ENCODE results near the gene SLC6A9.

The SLC6A9 gene

DNA sequence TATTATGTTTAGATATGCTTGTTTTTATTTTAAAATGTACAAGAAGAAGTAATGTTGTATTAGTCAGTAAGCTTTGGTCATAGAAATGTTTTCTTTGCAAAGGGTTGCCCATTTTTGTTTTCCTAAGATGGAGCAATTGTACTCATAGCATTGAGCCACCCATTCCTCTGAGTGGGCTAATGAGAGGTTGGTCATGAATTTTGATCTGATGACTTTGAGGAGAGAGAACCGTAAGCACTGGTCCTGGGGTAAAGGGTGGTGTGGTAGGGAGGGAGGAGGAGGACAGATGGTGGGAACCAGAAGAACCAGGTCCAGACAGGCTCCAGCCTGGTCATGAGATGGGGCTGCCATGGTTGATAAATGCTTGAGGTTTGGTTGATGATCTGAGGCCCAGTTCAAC is 15.9 kb upstream of the SLC6A9 start:
- DNase-seq: no peak

DNA sequence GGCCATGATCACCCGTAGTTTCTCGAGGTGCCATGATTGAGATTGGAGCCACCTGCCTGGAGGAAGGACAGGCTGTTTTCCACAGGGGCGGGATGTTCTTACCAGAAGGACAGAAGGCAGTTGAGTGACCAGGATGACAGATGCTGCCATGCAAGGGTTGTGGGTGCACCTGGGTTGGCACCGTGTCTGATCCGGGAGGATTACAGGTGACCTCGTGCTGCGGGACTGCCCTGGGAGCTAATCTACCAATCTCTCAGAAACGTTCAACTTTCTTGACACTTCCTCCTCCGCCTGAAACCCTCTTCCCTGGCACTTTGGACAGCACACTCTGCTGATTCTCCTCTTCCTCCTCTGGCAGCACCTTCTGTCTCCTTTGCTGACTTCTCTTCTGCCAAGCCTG is 13.8 kb upstream of the SLC6A9 start:
- DNase-seq: no peak

DNA sequence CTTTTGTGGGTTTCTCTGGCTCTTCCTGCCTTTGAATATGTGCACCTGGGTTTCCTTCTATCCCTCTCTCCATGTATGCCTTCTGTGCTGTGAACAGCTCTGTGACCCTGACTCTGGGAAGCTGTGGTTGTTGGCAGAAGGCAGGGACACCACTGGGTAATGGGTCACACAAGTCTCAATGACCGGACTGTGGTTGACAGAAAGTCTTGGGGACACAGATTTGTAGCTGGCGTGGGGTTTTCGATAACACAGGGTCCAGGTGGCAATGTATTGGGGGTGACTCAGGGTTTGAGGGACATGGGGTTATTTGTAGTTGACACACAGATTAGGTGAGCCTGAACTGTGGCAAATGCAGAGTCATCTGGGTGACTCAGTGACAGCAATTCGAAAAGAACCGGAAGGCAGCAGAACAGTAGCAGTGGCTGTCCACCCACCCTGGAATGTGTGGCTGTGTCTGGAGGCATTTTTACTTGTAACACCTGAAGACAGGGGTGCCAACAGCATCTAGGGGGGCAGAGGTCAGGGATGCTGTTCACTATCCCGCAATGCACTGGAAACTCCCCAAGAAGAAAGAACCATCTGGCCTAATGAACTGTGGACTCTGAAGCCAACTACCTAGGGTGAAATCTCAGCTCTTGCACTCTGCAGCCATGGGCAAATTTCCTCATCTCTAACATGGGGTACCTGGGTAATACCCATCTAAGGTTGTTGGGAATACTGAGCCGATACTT is 13.0 kb upstream of the SLC6A9 start:
- DNase-seq: no peak

DNA sequence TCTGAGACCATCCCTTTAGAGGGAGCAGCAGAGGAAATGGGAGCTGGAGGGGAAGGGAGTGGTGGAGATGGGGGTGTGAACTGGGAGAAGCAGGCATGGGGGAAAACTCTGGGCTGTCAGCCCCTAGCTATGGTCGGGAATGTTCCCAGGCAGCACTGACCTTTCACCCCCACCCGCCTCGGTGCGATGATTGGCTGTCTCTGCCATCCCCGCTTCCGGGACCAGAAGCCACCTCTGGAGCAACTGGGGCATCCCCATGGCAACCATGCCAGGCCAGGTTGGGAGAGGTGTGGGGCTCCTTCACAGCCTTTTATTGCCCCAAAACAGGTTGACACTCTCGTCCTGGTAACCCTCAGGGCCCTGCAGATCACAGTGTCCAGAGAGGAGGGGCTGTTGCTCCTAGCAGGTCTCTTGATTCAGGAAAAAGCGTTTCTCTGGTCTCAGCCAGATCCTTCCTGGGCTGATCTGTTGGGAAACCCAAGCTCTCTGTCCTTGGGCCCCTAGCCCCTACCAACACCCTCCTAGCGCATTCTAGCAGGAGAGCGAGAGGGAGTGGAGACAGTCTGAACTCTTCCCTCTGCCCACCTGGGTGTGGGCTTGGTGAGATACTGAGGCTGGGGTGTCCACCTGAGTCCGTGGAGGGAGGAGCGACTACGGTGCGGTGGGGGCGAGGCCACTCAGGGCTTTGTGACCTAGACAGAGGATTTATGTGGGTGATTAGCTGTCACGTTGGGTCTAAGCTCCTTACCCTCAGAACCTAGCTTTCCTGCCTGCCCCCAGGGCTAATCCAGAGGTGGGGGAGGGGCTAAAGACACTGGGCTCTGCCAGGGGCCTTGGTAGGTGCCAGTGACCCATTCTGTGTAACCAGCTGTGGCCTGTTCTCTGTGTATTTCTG is 12.2 kb upstream of the SLC6A9 start:
- no peak for DNase-seq

DNA sequence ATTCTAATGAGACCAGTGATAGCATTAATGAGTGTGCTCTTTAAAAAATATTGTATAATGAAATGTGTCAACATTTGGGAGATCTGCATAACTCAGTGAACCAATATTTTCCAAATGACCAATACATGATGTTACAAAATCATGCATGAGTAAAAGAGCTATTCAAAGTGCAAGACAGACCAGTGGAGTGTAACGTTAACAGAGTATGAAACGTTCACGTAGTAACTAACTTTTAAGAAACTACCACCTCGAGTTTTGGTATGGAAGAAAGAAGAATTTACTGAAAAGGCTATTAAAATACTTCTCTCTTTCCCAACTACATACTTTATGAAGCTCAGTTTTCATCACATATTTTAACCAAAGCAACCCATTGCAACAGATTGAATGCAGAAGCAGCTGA is 9.6 kb upstream of the SLC6A9 start:
- no peak for DNase-seq

DNA sequence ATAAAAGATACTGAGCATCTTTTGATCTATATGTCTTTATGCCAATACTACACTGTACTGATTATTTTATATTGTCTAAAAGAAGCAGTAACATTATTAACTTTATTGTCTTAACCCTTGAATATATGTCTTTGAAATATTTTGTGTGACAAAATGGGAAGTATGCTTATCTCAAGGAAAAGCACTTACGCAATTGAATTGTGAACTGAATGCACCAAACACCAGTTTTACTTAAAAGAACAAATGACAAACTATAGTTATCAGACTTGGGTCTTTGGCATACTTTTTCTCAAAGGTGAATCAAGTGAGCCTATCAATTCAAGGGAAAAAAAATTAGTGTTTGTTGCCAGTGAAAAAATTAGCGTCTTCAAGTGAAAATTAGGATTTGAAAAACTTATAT is 9.2 kb upstream of the SLC6A9 start:
- no peak for DNase-seq

DNA sequence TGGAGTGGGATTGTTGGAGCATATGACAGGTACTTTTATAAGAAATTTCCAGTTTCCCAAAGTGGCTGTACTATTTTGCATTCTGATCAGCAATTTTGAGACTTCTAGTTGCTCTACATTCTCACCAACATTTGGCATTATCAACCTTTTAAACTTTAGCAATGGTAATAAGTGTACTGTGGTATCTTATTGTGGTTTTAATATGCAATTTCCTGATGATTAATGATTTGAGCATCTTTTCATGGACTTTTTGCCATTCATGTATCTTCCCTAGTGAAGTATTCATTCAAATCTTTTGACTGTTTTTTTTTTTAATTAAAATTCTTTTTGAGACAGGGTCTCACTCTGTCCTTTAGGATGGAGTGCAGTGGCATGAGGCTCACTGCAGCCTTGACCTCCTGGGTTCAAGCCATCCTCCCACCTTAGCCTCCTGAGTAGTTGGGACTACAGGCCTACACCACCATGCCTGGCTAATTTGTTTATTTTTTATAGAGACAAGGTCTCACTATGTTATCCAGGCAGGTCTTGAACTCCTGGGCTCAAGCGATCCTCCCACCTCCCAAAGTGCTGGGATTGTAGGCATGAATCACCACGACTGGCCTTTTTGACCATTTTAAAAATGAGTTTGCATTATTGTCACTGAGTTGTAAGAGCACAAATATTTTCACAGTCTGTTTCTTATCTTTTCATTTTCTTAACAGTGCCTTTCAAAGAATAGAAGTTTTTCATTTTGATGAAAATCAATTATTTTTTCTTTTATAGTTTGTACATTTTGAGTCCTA is 7.8 kb upstream of the SLC6A9 start:
- no peak for DNase-seq

DNA sequence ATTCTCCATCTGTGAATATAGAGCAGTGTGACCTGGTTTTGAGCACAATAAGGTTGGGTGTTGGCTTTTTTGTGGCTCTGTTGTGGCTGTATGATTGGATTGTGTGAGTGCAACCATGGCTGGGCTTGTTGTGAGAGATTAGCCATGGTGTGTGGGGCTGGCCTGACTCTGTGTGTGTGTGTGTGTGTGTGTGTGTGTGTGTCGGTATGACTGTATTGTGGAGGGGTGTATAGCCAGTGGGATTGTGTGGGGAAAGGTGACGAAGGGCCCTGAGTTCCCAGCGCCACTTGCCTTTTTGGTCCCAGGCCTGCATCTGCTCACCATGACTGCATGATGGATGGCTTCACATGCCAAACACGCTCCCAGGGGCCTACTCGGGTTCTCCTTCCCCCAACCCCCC is 5.9 kb upstream of the SLC6A9 start:
- no peak for DNase-seq

DNA sequence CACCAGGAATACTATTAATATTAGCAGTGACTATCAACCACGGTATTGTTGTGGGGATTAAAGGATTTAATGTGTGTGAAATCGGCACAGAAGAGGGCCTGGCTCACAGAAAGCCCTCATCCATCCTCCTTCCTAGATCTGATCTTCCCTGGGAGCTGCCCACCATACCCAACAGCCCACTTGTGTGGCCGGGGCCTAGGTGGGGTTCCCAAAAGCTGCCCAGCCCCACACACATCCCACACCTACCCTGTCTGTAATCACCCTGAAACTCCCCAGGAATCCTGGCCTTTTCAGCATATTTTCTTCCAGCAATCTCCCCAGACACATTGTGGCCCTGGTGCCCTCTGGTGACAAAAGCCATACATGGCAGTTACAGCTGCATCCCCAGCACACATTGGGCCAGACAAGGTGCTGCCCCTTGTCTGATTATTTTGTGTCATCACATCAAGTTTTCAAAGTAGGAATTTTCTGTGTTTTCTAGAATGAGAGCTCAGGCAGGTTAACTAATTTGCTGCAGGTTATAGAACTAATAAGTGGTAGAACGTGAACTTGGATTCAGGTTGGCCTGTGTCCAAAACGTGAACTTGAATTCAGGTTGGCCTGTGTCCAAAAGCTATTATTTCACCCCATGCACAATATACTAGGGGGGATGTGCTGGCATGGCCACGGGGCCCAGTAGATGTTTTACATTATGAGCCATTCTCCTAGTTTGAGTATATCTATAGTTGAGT is 5.3 kb upstream of the SLC6A9 start:
- DNase-seq: peak; percentile 30

DNA sequence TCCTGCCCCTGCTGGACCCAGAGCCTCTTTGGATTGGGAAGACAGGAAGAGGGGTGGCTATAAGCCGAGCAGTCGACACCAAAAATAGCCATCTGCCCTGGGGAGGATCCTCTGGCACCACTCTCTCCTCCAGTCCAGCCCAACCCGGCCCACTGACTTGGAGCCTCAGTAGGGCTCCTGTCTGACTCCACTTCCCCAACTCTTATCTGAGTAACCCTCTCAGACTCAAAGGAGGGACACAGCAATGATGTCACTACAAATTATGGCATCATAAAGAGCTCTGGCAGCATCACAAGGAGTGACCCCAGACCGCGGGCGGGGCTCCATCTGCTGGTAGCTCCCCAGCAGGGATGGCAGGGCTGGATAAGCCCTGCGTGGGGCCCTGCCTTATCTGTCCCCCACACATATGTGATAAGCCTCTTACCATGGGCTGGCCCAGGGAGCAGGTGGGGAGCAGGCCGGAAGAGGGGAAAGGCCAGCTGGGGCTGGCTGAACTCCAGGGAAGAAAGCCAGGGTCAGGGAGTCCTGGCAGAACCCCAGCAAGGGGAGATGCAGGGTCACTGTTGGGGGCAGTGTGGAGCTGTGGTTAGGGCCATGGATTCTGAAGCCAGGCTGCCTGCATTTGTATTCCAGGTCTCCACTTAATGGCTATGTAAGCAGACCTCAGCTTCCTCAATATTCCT is 4.6 kb upstream of the SLC6A9 start:
- no peak for DNase-seq

DNA sequence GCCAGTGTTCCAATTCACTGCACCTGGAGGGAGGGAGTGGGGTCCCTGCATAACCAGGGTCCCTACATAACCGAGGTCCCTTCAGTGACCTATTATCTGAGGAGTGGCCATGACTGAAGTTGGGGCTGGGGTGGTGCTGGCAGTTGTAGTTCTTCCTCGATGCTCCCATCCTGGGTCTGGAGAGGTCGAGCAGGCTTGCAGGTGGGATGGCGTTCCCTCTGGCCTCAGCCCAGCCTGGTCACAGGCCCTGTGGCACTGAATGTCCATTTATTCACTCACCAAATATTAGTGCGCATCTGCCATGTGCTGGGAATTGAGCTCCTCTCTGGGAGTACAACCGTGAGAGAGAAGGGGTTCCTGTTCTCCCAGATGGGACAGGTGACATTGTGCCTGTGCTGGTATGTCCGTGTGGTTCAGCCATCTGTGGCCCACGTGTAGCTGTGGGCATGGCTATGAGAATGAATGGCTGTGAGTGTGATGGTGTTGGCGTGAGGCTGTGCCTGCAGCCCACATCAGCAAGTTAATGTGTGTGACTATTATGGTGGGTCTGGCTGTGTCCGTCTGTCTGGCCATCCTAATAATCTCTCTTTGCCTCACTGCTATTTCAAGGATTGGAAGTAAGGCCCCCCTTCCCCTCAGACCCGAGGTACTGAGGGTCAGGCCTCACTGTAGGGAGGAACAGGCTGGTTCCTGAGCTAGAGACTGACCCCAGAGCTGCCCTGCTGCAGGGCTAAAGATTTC is 3.9 kb upstream of the SLC6A9 start:
- no peak for DNase-seq

DNA sequence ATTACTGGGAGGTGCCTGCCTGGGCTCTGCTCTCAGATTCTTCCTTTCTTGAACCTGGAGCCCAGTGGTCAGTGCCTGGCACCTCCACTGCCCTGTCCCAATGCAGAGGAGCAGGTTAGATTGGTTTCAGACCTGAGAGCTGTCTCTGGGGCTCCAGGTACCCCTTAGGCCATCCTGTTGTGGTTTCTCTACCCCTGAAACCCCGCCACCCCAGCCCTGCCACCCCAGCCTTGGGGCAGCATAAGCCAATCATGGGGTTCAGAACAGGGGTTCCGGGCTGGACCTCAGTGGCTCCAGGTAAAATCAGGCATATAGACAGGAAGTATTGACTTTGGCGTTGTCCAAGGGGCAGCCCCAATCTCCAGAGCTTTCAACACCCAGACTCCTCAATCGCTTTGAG is 3.2 kb upstream of the SLC6A9 start:
- DNase-seq: no peak

DNA sequence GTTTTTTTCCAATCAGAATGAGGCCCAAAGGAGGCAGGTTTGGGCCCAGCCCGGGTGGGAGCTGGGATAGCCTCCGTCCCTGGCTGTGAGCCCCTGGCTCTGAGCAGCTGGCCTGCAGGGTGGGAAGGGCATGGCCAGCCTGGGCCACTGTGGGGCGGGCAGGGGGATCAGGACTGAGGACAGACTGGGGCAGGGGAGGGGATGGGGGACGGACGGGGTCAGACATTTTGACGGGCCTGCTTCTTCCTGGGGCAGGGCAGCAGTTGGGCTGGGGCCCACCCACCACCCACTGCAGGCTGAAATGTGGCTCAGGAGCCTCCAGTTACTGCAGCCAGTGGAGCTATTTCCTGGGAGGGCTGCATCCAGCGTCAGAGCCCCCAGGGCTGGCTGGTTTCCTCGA is 2.5 kb upstream of the SLC6A9 start:
- DNase-seq: no peak

DNA sequence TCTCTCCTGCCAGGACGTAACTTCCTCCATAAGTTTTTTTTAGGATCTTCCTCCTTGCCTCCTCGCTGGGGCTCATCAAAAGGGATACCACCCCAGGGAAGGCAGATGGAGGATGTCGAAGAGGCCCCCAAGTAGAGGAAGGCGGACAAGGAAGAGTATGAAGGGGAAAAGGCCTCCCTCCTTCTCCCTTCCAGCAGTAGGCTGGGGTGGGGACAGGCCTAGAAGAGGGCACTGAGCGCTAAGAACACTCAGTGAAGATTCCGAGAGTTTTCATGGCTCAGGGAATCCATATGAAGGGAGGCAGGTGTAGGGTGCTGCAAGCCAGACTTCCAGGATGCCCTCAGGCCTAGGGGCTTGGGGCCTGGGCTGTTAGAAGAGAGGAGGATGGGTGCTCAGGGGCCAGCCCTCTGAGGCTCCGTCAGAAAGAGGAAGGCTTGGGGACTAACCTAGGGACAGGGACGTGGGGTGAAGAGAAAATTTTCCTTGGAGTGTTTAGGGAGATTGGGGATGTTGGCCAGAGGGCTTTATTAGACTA is 1.8 kb upstream of the SLC6A9 start:
- no peak for DNase-seq

DNA sequence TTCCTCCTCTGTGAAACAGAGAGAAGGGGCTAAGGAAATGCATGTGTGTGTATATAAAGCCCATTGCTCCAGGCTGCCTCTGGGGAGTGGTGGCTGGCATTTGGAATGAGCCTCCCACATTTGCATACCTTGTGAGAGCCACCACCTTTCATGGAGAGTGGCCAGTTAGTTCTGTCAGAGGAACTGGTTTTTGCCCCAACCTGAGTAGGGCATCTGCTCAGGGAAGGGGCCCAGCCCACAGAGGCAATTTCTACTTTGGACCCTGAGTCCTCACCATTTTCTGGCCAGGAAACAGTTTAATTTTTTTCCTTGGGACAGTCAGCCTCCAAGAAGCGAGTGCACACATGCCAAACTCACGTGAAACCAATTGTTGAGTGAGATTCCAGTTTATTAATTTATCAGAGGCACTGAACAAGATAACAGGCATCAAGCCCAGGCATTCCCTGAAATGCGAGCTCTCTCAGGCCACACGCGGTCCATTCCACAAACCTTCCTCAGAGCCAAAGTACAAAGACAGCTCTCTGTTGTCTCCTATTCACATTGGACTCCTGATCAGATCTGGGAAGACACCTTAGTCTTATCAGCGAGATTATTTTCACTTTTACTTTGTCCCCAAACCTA is 1.0 kb upstream of the SLC6A9 start:
- no peak for DNase-seq

DNA sequence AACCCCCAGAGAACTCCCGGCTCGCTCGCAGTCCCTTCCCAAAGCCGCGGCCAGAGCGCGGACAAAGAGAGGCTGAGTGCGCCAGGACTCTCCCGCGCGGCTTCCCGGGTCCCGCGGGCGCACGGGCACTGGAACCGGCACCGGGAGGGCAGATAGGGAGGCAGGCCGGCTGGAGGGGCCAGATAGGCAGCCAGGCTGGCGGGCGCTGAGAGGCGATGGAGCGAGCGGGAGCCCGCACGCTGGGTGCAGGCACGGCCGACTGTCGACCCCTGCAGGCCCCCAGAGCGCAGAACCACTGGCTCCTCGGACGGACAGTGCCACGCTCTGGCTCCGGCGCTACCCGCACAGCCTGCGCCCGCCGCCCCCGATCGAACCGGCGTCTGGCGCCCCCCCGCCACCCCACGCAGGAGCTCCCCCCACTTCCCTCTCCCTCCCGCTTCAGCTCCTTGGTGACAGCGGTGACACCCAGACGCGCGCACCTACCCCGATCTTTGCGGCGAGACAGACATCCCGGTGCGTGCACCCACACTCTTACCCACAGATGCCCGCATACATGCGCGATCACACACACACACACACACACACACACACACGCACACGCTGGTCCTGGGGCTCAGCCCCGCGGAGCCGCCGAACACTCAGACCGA is 534 bp downstream of the SLC6A9 start:
- no peak for DNase-seq

DNA sequence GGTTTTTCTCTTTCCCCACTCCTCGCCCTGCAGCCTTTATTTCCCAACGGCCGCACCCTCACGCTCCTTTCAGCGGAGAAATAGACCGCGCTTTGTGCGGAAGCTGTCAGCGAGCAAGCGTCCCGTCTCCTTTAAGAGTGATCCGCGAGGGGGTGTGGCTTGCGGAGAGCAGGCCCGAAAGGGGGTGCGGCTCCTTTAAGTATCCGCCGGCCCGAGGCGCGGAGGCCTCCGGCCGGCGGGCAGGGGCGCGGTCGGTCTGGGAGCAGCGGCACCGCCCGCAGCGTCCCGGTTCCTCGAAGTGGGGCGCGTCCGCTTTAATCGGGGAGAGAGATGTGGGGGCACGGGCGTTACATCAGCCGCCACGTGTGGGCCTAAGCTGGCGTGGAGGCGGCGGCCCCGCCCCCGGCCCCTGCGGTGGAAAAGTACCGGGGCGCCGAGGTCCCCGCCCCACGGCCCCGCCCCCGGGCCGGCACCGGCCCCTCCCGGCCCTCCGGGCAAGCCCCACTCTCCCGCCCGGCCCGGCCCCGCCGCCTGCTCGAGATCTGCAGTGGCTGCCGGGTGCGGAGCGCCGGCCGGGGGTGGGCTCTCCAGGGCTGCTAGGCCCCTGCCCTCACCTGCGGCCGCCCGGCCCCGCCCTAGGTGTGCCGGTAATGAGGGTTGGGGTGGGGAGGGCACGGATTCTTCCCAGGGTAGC is 1.2 kb downstream of the SLC6A9 start:
- peak; percentile 46 for DNase-seq

DNA sequence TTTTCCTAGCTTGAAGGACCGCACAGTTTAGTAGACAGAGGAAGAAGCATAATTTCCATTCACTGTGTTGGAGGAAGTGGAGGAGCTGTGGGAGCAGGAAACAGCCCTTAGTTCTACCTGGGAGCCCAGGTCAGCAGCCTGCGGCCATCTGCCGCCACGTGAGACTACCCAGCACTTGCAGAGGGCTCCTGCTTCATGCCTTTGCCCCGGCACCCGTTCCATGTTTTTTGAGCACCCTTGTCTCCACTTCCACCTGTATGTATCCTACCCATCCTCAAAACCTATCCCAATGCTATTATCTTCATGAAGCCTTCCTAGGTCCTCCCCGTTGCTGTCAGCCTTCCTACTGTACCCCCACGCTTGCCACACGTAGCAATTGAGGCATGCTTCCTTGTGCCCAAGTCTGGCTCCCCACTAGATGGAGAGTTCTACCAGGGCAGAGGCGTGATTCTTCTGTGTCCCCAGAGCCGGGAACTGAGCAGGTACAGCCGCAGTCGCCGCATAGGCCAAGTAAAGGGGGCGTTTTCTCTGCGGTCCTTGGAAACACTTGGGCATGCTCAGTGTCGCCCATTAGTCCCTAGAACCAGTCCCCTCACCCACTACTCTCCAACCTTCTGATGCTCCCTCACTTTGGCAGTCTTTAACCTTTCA is 1.9 kb downstream of the SLC6A9 start:
- no peak for DNase-seq

DNA sequence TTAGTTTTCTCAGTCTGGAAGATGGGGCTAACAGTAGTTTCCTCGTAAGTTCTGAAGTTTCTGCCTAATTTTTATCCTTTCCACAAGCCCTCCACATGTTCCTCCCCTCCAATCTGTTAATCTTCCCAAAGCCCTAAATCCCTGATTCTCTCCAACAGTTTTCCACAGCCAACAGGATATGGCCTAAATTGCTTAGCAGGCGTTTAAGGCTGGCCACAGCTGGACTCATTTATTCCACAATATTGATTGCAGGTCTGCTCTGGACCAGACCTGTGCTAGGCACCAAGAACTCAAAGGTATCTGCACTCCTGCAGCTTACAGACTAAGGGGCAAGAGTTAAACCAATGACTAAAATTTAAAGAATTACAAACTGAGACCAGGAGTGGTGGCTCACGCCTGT is 3.9 kb downstream of the SLC6A9 start:
- no peak for DNase-seq
